Skeletal muscle cell (primary cell): ENCODE data around the gene TMEM63A.
"Not testable (repeated sequence)": the region's sequence is repeated elsewhere in the genome, so short reads cannot be mapped to it uniquely, and the experiment has no call there.

Experiments
- DNase-seq: peaks from one replicate; pipeline ENCODE4 v3.0.0-alpha.2; 2010; ENCODE audit warnings: low read depth
- H3K4me3 ChIP-seq: 2 replicates; pipeline ENCODE4 v1.5.1; 2011; ENCODE audit warnings: low read depth, mild to moderate bottlenecking, control low read depth, low read length, moderate library complexity

Gene TMEM63A

DNA sequence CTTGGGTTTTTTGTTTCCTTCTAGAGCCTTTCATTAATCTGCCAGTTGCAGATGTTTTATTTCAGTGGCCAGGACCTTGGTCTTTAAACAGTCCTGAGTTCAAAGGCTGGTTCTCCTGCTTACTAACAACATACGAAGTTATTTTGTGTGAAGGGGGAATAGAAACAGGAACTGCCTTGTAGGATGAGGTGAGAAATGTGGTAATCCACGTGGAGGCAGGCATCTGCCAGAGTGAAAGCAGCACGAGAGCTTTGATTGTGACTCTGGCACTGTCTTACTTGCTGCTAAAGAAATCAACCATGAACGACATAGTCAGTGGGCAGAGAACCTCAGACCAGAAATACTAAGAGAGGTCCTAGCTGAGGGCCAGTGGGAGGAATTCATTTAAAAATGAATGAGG is 30.4 kb downstream of the TMEM63A start:
- no peak overlapping the region for H3K4me3 ChIP-seq

DNA sequence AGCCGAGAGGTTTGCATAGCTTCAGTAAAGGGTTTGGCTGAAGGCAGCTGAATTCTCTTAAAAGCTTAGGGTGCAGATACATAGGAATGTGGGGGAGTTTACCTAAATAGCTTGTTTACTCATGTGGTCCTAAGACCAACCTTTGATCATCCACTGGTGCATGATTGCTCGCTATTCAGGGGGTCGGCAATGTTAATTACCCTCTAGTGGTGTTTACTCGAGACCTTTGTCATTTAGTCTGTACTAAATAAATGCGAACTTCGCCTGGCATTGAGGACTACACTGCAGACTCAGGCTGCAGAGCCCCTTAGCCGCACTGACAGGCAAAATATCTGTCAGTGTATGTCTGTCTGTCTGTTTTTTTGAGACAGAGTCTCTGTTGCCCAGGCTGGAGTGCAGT is 31.8 kb downstream of the TMEM63A start:
- DNase-seq = no peak
- H3K4me3 ChIP-seq = no peak overlapping the region

More for the DNA sequence above, 30.4 kb downstream of the TMEM63A start:
- DNase-seq = no peak

DNA sequence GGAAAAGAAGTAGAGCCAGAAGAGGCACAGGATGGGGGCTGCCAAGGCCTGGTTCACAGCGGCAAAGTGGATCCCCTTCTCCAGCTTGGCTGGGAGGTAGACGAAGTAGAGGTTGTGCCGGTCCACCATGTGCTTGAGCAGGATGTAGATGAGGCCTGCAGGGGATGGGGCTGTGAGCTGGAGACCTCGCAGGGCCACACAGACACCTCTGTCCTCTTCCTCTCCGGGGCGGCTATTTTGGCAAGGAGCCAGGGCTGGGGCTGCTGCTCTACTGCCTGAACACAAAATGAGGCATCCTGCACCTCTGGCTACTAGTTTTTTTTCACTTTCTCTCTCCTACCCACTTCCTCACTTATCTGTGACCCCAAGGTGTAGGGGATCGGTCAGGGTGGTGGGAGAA is 32.3 kb downstream of the TMEM63A start:
- no peak overlapping the region for H3K4me3 ChIP-seq
- no peak for DNase-seq

DNA sequence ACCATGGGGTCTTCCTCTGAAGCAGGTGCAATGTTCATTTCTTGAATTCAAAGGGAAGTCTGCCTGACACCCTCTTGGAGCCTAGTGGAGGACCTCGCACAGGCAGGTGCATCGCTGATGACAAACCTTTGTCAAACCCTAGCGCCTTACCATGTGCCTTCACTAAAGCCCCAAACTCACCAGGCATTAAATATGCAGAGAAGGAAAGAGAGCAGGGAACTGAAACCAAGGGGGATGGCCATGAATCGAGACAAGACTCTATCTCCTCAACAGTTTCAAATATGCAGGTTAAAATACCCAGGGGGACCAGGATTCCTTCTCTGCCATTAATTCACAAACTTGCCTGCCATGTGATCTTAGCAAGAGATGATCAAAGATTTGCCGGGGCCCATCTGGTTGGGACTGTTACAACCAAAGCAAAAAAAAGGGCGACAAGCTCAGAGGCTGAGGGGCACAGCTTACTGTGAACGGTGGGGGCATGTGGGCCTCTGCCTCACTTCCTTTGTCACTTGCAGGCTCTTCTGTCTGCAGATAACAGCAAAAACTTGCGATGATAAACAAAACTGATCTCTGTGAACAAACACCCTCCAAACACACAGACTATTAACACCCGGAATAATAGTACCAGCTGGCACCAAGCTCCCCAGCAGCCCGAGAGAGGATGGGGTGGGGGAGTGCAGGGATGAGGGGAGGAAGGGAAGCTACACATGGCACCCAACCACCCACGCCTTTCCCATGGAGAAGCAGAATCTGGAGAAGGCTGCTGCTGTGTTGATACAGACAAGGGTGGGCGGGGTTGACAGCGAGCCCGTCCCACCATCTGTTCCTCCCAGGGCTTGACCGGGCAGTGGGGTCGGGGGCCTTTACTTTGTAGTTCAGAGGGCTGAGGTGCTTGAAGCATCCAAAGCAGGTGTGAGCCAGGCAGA is 33.9 kb downstream of the TMEM63A start:
- H3K4me3 ChIP-seq = no peak overlapping the region
- no peak for DNase-seq

DNA sequence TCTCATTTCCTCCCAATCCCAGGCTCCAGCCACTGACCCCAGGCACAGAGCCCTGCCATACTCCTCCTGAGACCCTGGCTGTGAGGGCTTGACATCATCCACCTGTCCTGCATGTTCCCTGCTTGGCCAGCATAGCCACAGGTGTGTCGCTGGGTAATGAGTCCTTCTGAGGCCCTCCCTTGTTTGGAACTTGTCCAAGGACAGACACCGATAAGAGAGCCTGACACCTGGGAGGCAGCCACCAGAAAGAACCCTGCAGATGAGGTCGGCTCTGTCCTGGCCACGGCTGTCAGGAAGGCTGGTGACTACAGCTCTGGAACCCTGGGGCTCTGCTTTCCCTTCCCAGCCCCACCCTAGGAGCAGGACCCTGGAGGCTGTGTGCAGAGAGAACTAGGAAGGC is 34.6 kb downstream of the TMEM63A start:
- DNase-seq = no peak
- no peak overlapping the region for H3K4me3 ChIP-seq

DNA sequence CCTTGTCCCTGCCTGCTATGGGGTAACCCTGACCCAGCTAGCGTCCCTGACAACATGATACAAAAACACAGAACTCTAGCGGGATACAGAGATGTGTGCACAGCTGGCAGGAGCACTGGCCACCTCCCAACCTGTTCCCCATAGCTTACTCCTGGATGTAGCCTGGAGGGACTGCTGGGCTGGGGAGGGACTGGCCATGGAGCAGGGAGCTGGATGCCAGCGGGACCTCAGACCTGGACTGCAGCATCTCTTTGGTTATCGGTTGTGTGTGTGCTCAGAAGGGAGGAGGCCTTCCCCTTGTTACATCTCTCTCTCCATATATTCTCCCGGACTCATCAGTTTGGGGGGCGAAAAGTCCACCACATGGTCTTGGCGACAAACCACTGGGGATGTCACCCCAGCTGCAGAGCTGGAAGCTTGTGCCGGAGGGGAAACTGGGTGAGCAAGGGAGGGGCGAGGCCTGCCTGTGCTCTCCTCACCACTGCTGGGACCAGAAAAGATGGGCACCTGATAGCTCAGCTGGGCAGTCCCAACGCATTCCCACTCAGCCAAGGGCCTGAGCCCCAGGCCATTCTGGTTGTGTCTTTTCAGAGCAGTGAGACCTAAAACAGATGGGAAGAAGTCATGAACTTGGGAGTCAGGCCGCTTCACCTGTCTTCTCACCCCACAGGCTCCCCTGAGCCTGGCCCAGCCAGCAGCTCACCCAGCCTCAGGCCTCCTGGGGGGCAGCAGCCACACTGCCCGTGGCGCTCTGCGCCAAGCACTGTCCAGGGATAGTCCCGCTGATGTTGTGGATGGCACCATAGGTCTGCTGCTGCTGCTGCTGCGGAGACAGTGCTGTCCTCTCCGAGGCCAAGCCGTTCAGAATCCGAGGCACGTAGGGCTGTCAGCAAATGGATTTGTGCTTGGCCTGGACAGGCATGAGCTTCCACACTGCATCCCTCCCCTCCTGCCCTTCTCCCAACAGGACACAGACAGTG is 35.6 kb downstream of the TMEM63A start:
- no peak for DNase-seq
- H3K4me3 ChIP-seq = no peak overlapping the region

DNA sequence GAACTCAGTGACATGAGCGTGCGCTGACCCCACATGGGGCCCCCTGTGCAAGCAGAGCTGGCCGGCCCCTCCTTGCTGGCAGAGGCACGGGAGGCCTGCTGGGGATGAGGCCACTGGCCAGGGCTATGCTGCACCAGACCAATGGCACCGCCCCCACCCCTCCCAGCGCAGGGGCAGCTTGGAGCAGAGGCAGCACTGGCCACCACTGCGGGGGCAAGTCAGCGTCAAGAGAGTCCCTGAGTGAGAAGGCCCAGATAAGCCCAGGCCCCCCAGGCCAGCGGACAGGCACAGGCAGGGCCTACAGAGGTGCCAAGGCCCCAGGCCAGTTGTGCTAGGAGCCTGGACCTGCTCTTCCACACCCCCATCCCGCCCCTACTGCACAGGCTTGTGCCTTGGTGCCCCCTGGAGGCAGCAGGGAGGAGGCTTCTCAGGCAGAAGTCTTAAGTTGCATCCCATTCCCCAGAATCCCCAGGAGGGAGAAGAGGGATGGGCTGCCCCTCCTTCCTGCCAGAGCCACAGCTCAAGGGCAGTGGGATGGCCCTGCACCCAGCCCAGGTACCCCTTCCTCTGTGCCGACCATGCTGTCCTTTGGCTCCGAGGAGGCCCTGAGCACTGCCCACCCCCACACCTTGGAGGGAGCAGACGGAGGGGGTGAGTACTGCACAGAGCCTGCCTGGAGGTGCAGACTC is 36.5 kb downstream of the TMEM63A start:
- DNase-seq = no peak
- H3K4me3 ChIP-seq = no peak overlapping the region

DNA sequence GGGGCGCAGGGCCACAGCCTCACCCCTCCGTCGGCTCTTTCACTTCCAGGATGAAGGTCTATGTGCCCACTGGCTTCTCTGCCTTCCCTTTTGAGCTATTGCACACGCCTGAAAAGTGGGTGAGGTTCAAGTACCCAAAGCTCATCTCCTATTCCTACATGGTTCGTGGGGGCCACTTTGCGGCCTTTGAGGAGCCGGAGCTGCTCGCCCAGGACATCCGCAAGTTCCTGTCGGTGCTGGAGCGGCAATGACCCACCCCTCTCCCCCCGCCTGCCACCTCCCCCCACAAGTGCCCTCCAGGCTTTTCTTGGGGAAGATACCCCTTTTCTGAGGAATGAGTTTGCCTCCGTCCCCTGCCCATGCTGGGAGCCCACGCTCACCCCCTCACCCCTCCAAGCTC is 37.1 kb downstream of the TMEM63A start:
- no peak for DNase-seq
- H3K4me3 ChIP-seq = no peak overlapping the region

DNA sequence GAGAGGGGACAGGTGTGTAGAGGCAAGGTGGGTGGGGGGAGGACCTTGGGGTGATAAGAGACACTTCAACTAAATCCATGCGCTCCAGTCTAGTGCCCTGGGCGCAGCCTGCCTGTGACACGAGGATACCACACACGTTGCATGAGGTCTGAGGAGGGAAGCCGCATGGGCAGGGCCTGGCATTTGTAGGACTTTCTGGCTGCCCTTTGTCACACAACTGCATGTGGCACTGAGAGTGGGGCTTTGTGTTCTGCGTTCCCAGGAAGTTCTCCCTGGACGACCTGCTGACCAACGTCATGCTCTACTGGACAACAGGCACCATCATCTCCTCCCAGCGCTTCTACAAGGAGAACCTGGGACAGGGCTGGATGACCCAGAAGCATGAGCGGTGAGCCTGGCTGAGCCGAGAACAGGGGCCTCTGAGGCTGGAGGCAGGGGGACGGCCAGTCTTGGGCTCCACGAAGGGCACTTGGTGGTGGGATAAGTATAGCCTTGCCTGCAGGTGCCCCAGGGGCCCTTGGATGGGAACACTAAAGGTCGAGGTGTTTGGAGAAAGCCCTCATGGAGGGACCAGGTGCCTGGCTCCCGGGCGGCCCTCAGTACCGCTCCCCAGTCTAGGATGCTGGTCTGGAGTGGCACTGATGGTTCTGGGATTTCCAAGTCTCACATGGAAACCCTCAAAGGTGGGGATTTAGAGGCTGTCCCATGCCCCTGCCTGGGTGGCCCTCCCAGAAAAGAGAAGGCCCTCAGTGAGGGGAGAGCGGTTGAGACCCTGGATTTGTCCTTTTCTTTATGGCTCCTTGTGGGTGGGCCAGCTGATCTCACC is 37.7 kb downstream of the TMEM63A start:
- no peak for DNase-seq
- H3K4me3 ChIP-seq = no peak overlapping the region

DNA sequence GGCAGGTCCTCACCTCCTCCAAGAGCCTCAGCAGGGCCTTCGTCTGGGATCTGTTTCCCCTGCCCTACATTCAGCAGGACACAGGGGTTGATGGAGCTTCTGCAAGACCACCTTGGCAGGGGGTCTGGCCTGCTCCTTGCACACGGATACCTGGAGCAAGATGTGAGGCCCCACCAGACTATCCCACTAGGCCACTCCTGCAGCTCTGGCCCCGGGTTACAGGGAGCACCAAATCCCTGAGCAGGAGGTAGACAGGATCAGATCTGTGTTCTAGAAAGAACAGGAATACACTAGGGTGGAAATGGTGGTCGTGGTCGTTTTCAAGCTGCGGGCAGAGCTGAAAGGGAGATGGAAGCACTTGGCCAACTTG is 38.8 kb downstream of the TMEM63A start:
- no peak for DNase-seq
- H3K4me3 ChIP-seq = no peak overlapping the region

DNA sequence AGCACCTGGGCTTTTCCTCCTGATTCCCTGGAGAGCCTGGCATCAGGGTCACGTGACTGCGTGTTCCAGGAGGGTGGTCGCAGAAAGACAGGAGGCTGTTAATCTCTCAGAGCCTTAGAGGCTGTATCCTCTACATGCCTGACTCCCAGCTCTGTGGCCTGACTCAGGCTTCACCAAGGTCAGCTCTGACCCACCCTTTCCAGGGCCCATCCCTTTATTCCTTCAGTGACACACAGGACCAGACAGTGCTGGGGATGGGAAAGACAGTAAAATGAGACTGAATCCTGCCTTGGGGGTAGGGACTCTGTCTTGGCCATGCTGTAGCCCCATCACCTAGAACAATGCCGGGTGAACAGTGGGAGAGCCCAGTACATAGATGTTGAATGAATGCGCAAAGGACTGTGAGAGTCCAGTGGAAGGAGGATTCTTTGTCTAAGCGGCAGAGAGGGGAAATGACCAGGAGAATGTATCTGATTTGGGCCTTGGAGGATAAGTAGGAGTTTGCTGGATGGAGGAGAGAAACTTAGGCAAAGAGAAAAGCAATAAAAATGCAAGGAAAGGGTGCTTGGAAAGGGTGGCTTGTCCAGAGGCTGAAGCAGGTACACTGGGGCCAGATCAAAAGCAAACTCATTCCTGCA is 39.3 kb downstream of the TMEM63A start:
- no peak for DNase-seq
- no peak overlapping the region for H3K4me3 ChIP-seq

DNA sequence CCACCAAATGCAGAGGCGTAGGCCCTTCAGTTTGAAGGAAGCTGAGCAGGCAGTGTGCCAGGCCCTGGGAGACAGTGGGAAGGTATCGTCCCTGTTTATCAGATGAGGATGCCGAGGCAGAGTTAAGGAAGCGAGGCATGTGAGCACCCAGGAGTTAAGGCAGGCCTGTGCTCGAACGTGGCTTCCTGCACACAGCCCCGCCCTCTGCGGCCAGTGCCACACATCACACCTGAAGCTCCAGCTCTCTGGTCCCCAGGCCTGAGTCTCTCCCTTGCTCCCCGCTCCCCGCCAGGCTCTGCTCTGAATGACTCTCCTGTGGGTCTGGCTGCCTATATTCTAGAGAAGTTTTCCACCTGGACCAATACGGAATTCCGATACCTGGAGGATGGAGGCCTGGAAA is 40.1 kb downstream of the TMEM63A start:
- no peak for DNase-seq
- H3K4me3 ChIP-seq = no peak overlapping the region

DNA sequence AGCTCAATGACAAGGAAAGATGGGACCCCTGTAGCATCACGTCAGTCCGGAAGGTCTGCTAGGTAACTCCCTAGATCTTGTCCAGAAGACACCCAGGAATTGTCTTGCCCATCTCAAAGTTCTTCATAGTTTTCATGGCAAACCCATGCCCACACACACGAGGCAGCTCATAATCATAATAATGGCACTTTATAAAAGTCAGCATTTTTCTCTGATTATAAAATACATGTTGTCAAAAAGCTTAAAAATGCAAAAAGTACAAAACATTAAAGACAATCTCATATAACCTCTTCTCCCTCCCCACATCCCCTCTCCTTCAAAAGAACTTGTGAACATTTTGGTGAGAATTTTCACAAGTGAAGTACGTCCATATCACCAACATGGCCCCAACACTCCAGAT is 41.5 kb downstream of the TMEM63A start:
- DNase-seq = no peak
- H3K4me3 ChIP-seq = no peak overlapping the region

DNA sequence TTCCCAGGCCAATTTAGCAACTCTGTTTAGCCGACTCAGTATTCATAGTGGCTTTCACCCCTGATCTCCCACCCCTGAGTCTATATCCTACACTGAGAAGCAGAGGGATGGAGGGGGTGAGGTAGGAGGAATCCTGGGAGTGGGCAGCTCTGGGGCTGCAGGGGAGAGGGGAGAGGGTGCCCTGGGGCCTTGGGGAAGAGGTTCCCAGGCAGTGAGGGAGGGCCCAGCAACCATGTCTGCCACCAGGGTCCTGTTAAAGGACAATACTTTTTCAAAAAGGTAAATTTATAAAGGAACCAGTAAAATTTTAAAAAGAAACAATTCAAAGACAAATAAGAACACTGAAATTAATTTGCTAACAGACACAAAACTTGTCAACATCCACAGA is 42.0 kb downstream of the TMEM63A start:
- DNase-seq = no peak
- H3K4me3 ChIP-seq = no peak overlapping the region

DNA sequence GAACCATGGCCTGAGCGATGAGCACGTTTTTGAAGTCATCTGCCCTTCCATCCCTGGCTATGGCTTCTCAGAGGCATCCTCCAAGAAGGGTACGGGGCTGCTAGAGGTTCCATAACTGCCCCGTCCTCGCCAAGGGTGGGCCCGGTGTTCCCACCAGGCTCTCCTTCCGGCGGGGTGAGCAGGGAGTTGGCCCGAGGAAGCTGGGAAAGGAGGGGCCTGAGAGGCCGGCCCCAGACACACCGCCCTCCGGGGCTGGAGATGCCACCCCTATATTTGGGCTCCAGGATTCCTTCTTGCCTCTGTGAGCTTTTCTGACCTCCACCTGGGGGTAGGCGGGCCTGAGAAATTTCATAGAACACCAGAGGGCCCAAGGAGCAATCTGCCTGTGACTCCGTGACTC is 43.4 kb downstream of the TMEM63A start:
- H3K4me3 ChIP-seq = no peak overlapping the region
- DNase-seq = no peak

DNA sequence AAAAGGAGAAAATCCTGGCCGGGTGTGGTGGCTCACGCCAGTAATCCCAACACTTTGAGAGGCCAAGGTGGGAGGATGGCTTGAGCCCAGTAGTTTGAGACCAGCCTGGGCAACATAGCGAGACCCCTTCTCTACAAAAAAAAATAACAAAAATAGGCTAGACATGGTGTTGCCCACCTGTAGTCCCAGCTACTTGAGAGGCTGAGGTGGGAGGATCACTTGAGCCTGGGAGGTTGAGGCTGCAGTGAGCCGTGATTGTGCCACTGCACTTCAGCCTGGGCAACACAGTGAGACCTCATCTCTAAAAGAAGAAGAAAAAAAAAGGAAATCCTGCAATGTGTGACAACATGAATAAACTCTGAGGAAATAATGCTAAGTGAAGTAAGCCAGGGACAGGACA is 45.9 kb downstream of the TMEM63A start:
- not testable (repeated sequence) for DNase-seq, H3K4me3 ChIP-seq

DNA sequence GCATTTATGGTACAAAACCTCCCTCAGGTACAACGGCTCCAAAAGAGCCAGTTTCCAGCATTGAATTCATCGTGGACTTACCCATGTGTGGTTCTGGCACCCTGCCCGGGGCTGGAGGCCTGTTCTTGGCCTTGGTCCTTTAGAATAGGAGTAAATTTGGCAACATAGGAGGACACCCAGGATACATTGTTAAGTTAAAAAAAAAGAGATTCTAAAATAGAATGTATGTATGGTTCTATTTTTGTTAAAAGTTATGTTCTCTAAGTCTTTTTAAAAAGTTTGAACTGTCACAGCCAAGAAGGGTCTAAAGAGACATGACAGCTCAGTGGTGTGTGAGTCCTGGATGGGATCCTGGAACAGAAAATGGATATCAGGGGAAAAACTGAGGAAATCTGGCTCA is 46.3 kb downstream of the TMEM63A start:
- DNase-seq = no peak
- no peak overlapping the region for H3K4me3 ChIP-seq

DNA sequence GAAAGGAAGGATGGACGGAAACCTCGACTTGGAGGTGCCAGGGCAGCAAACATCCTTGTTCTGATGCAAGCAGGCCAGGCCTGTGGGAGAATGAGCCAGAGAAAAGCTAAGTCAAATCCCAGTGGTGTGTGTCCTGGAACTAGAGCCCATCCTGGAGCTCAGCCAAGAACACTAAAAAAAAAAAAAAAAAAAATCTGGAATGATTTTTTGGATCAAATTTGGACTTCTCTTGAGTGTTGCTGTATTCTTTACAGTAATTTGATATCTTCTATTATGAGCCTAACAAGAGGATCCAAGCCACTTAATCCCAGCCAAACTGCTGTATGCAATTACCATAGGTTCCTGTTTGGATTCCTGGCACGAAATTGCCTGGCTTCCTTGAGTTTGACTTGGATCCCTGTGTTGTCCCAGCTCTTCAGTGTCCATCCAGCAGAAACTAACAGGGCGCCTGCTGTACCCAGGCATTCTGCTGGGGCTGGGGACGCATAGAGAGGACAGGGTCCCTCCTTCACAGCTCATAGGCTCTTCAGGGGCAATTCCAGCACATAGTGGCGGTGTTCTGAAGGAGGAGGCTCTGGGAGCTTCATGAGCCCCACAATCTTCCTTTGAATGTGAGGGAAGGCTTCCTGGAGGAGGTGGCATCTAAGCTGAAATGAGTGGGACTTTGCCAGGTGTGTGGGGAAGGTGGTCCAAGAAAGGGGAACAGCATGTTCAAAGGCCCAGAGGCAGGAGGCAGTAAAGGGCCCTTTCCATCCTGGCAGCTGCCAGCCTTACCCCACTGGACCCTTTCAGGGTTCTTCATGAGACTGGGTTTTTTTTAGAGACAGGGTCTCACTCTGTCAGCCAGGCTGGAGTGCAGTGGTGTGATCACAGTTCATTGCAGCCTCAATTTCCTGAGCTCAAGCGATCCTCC is 47.5 kb downstream of the TMEM63A start:
- DNase-seq = peak; percentile 68

More for the DNA sequence above, 47.5 kb downstream of the TMEM63A start:
- H3K4me3 ChIP-seq = no peak overlapping the region
